RWPE2 (cell line): ENCODE data around the gene MGMT.

Source experiments
- ATAC-seq: fragments of 200-7000 bp; cut with Tn5 transposase; 3 replicates; pipeline ENCODE4 v1.9.1; 2021; ENCODE audit warnings: low read depth
- DNase-seq: peaks from one replicate; pipeline ENCODE4 v3.0.0-alpha.2; 2020; ENCODE audit warnings: low spot score
- H3K27ac ChIP-seq: fragments of 450-650 bp; 2 replicates; pipeline ENCODE4 v1.5.1; 2017; ENCODE audit warnings: mild to moderate bottlenecking; ENCODE audit not compliant: poor library complexity, severe bottlenecking
- H3K27me3 ChIP-seq: fragments of 250-450 bp; sonication (Bioruptor Pico); 2 replicates; pipeline ENCODE4 v1.5.1; 2021; ENCODE audit warnings: mild to moderate bottlenecking, moderate library complexity; ENCODE audit not compliant: insufficient read depth, poor library complexity, severe bottlenecking
- H3K36me3 ChIP-seq: fragments of 250-450 bp; sonication (Bioruptor Pico); 2 replicates; pipeline ENCODE4 v1.5.1; 2020; ENCODE audit warnings: low read depth, mild to moderate bottlenecking, moderate library complexity
- H3K4me1 ChIP-seq: fragments of 250-450 bp; sonication (Bioruptor Pico); 2 replicates; pipeline ENCODE4 v1.5.1; 2021; ENCODE audit warnings: mild to moderate bottlenecking, moderate library complexity; ENCODE audit not compliant: insufficient read depth, poor library complexity, severe bottlenecking
- H3K4me3 ChIP-seq: fragments of 250-450 bp; sonication (Bioruptor Pico); 2 replicates; pipeline ENCODE4 v1.5.1; 2021; ENCODE audit warnings: mild to moderate bottlenecking, moderate library complexity; ENCODE audit not compliant: severe bottlenecking
- H3K9me3 ChIP-seq: fragments of 250-450 bp; sonication (Bioruptor Pico); 2 replicates; pipeline ENCODE4 v1.5.1; 2021; ENCODE audit warnings: mild to moderate bottlenecking, moderate library complexity; ENCODE audit not compliant: severe bottlenecking
- TF ChIP-seq, protein P1 (sequence below): fragments of 450-650 bp; IDR thresholded peaks from one replicate; pipeline ENCODE4 v1.5.1; 2017; ENCODE audit warnings: mild to moderate bottlenecking, moderate library complexity; ENCODE audit not compliant: poor library complexity, severe bottlenecking

Gene MGMT

DNA sequence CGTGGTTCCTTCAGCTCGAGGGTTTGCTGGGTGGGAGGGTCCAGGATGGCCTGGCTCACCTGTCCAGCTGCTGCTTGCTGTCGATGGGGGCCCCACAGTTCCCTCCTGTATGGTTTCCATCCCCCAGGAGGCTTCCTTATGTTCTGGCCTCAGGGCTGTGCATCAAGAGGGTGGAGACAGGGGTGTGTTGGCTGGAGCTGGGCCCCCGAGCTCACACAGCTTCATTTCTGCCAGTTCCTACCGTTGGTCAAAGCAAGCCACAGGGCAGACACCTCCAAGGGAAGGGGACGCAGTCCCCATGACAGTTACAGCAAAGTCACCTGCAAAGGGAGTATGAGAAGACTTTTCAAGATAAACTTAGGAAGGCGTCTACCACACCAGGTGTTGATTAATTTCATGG, 340.2 kb downstream of the MGMT start:
- no peak for DNase-seq
- Histone ChIP-seq H3K9me3 (no peaks in the 10 kb centered on the region), H3K4me1 (no peaks in the 10 kb centered on the region), H3K27ac (no peak overlapping the region), H3K27me3 (no peaks in the 10 kb centered on the region), H3K36me3 (no peaks in the 10 kb centered on the region), H3K4me3 (no peak overlapping the region)
- TF ChIP-seq, protein P1, sequence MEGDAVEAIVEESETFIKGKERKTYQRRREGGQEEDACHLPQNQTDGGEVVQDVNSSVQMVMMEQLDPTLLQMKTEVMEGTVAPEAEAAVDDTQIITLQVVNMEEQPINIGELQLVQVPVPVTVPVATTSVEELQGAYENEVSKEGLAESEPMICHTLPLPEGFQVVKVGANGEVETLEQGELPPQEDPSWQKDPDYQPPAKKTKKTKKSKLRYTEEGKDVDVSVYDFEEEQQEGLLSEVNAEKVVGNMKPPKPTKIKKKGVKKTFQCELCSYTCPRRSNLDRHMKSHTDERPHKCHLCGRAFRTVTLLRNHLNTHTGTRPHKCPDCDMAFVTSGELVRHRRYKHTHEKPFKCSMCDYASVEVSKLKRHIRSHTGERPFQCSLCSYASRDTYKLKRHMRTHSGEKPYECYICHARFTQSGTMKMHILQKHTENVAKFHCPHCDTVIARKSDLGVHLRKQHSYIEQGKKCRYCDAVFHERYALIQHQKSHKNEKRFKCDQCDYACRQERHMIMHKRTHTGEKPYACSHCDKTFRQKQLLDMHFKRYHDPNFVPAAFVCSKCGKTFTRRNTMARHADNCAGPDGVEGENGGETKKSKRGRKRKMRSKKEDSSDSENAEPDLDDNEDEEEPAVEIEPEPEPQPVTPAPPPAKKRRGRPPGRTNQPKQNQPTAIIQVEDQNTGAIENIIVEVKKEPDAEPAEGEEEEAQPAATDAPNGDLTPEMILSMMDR = no peak
- ATAC-seq = no peak

DNA sequence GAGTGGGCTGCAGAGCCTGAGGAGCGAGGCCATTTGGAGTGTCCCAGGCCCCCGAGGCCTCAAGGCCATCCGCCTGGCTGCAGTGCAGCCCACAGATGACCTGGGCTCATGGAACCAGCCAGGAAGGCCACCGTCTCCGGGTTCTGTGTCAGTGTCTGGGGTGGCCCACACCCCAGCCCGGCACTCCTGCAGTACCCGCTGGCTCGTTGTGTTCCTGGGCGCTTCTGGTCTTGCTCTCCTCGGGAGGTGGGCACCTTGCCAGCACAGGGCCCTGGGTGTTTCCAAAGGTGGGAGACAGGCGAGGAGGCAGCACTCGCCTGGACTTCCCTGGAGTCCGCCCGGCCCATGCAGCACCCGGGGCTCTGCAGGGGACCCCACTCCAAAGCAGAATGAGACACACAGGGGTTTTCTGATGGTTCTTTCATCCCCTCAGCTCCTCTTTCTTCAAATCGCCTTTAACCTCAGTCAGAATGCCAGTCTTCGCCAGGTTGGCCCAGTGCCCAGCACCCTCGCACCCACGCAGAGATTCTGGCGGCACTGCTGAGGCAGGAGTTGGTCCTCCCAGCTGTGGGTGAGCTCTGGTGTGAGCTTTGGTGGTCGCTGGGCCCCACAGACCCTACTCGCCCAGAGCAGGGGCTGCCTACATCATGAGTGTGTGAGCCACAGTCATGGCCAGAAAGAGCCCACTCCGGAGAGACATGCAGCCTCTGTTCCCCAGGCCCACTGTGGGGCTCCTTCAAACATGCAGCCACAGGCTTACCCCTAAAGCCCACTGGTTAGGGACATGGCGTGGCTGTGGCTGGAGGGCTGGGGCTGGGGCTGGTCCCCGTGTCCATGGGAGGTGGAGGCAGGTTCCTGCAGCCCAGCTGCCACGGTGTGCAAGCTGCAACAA, 341.3 kb downstream of the MGMT start:
- ATAC-seq (no peak), DNase-seq (no peak)
- Histone ChIP-seq H3K36me3 (no peaks in the 10 kb centered on the region), H3K27ac (no peak overlapping the region), H3K27me3 (no peaks in the 10 kb centered on the region), H3K9me3 (no peaks in the 10 kb centered on the region), H3K4me3 (no peak overlapping the region), H3K4me1 (no peaks in the 10 kb centered on the region)
- TF ChIP-seq, protein P1 = no peak

DNA sequence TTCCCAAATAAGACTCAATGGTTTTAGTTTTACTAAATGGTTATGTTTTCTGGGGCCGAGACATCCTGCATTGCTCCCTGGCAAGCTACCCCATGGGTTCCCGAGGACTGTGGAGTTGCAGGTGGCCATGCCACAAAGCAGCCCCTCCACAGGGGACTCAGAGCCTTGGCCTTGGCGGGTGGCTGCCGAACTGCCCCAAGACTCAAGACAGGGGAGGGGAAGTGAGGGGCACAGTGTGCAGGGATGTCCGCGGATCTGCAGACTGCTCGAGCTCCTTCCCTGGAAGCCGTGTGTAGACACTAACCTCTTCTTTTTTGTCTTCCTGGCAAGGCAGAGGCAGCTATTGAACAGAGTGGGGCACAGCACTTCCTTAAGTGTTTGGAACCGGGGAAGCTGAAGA, 342.4 kb downstream of the MGMT start:
- DNase-seq (no peak), ATAC-seq (no peak)
- no peaks in the 10 kb centered on the region for H3K9me3 ChIP-seq
- H3K4me3 ChIP-seq = no peak overlapping the region
- no peaks in the 10 kb centered on the region for H3K4me1 ChIP-seq
- TF ChIP-seq, protein P1 = no peak
- H3K27ac ChIP-seq = no peak overlapping the region
- no peaks in the 10 kb centered on the region for H3K27me3 ChIP-seq
- no peaks in the 10 kb centered on the region for H3K36me3 ChIP-seq

DNA sequence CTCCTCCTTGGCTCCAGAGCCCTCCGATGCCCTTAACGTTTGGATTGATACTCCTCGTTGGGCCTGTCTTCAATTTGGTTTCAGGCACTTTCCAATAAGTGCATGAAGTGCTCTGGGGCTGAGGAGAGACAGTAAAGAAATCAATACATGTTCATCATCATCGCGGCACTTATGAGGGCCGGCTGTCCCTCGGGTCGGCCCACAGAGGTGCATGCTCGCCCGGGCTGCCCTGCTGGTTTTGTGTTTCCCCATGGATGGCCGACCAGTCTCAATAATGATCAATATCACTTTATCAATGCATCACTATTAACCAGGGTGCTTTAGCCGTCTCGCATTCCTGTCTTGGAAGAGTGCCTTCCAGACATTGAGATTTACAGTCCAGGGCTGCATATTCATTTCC, 342.8 kb downstream of the MGMT start:
- TF ChIP-seq, protein P1 = no peak

DNA sequence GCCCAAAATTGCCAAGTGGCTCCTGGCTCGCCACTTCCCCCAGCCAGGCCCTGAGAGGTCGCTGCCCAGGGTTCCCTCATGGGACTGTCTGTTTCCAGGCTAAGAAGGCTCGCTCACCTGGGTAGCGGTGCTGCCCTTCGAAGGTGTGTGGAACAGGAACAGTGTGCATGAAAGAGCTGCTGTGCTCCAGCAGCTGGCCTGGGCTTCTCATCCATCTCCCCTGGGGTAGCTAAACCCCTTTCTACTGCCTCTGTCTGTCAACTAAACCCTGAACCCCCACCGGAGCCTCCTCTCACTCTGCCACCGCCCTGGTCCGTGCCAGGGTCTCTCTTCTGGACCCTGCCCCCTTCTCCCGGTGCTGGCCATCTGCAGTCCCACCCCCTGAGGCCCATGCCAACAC, 344.2 kb downstream of the MGMT start:
- Histone ChIP-seq H3K27me3 (no peaks in the 10 kb centered on the region), H3K27ac (no peak overlapping the region), H3K36me3 (no peaks in the 10 kb centered on the region), H3K9me3 (no peaks in the 10 kb centered on the region), H3K4me1 (no peaks in the 10 kb centered on the region), H3K4me3 (no peak overlapping the region)
- TF ChIP-seq, protein P1 = no peak
- ATAC-seq = no peak; the same call in 2 of the 3 replicates
- DNase-seq = no peak

More for the DNA sequence above, 342.8 kb downstream of the MGMT start:
- H3K27ac ChIP-seq = no peak overlapping the region
- no peak overlapping the region for H3K4me3 ChIP-seq
- no peaks in the 10 kb centered on the region for H3K36me3 ChIP-seq
- ATAC-seq = no peak
- H3K9me3 ChIP-seq = no peaks in the 10 kb centered on the region
- DNase-seq = no peak
- no peaks in the 10 kb centered on the region for H3K27me3 ChIP-seq
- no peaks in the 10 kb centered on the region for H3K4me1 ChIP-seq
